ENCODE data around the gene HECW1.

DNA sequence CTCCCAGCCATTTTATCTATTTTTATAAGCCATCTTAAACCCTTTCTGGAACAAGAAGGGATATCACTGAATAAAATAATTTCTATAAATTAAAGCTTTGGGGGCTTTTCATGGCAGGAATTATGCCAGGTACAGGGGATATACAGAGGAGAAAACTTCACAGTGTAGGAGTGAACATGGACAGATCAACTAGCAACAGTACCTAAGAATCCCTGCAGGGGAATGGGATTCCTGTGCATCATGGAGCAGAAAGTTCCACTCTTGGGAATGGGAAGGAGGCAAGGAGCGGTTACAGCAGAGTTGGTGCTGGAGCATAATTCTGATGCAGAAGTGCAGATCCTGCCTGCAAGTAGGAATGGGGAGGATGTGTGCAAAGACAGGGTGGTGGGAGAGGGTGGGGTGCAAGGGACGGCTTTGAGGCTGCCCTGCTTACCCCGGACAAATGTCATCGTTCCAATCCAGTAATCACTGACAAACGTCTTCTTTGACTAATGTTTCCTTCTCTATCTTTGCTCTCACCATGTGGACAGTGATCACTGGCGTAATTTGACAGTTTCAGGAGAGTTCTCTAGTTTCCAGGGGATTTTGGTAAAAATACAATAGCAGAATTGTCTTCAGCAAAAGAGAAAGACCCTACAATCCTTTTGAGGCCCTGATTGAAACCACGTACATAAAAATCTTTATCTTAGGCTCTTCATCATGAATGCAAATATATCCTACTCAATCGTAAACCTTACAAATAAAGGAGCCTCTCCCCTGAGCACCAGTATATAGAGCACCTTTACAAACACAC lies 196.7 kb downstream of the HECW1 start:
- TF ChIP-seq CTCF (IDR thresholded peaks at IDR 0.05): no peak
- no peak for TF ChIP-seq POLR2A (IDR thresholded peaks at IDR 0.05)
- TF ChIP-seq POLR2AphosphoS5 (IDR thresholded peaks at IDR 0.05): no peak
- no peak for TF ChIP-seq EP300 (IDR thresholded peaks at IDR 0.05)

Data from upper lobe of left lung (tissue), 4 donors.